HepG2 (cell line): ENCODE data around the gene SH3PXD2A. TPM values are rescaled to one million over a fixed set of nuclear protein-coding genes. Genes with fewer than 3 reads are reported as not detected.

ENCODE experiments used
- ATAC-seq: fragments of 200-7000 bp; cut with Tn5 transposase; 3 replicates; pipeline ENCODE4 v1.9.1; 2020; ENCODE audit warnings: mild to moderate bottlenecking, moderate library complexity
- BruUV-seq: library from RNA; stranded (reverse); fragments of 400-500 nt; replicated peaks from 2 replicates; lab custom pipeline; 2021; lab: Mats Ljungman, UMichigan
- CTCF ChIA-PET: fragments of 300-600 bp; formaldehyde crosslinking; extraction: SDS; loops from one replicate; lab custom pipeline; 2021; ENCODE audit warnings: low total read pairs, inconsistent platforms, low intra/inter-chr PET ratio; lab: Yijun Ruan, JAX
- POLR2A ChIA-PET: fragments of 350-600 bp; sonication (Branson Sonifier 250); formaldehyde crosslinking; loops from one replicate; lab custom pipeline; 2020; ENCODE audit warnings: antibody characterized with exemption, inconsistent platforms; lab: Yijun Ruan, JAX
- DNase-seq: peaks from one replicate; pipeline ENCODE4 v3.0.0-alpha.2; 2015; ENCODE audit warnings: low spot score
- FAIRE-seq: peaks from 3 replicates; lab custom pipeline; 2011; peaks lifted over from hg19 to GRCh38; lab: Jason Lieb, UNC
- H2AFZ ChIP-seq: one replicate; pipeline ENCODE4 v1.6.1; 2011; ENCODE audit warnings: low read length, inconsistent platforms
- H3K27ac ChIP-seq: fragments of 300-600 bp; 3 replicates; pipeline ENCODE4 v1.8.0; 2011; ENCODE audit warnings: mixed run types, mild to moderate bottlenecking, mixed read lengths, low read length, inconsistent platforms; ENCODE audit not compliant: insufficient read depth; ENCODE audit errors: extremely low read length
- H3K27me3 ChIP-seq, 2 experiments: fragments of 200-600 bp in 1 of 2; 2 replicates in 1 of 2; 3 replicates in 1 of 2; pipeline versions ENCODE4 v1.6.0 to v1.8.0; 2011; ENCODE audit warnings: low read length in 2 of 2, mild to moderate bottlenecking in 2 of 2, moderate library complexity in 2 of 2, inconsistent platforms in 1 of 2; ENCODE audit not compliant: insufficient read depth in 2 of 2, control insufficient read depth in 1 of 2
- H3K36me3 ChIP-seq, 2 experiments: fragments of 200-600 bp in 1 of 2; replicated peaks in 1 of 2; 2 replicates in 1 of 2; 3 replicates in 1 of 2; pipeline versions ENCODE4 v1.5.1 to v1.8.0; 2011; ENCODE audit warnings: low read length in 2 of 2, inconsistent platforms in 1 of 2; ENCODE audit not compliant: insufficient read depth in 2 of 2, control insufficient read depth in 1 of 2
- H3K4me1 ChIP-seq: 2 replicates; pipeline ENCODE4 v1.5.1; 2012; ENCODE audit warnings: low read length, inconsistent platforms; ENCODE audit not compliant: insufficient read depth
- H3K4me2 ChIP-seq: 2 replicates; pipeline ENCODE4 v1.6.0; 2011; ENCODE audit warnings: low read depth, low read length, inconsistent platforms
- H3K4me3 ChIP-seq, 3 experiments: fragments of 200-600 bp in 1 of 3; sonication (generic), shearing (Covaris generic) in 1 of 3; replicated peaks in 1 of 3; 2 replicates each; pipeline ENCODE4 v1.5.1; 2011 to 2016; ENCODE audit warnings: low read length in 3 of 3, inconsistent platforms in 2 of 3, low read depth in 2 of 3, mild to moderate bottlenecking in 2 of 3, control low read depth in 1 of 3, mixed read lengths in 1 of 3; ENCODE audit not compliant: insufficient read depth in 1 of 3
- H3K79me2 ChIP-seq: one replicate; pipeline ENCODE4 v1.6.1; 2011; ENCODE audit warnings: low read length, inconsistent platforms; ENCODE audit not compliant: insufficient read depth
- H3K9ac ChIP-seq: 2 replicates; pipeline ENCODE4 v1.6.0; 2011; ENCODE audit warnings: mild to moderate bottlenecking, low read depth, low read length, inconsistent platforms; ENCODE audit not compliant: insufficient read depth
- H3K9me3 ChIP-seq: 2 replicates; pipeline ENCODE4 v1.5.1; 2012; ENCODE audit warnings: mild to moderate bottlenecking, low read length
- H4K20me1 ChIP-seq: 2 replicates; pipeline ENCODE4 v1.6.0; 2011; ENCODE audit warnings: inconsistent platforms, mild to moderate bottlenecking, low read length, moderate library complexity; ENCODE audit not compliant: insufficient read depth
- FOXP4 ChIP-seq: sonication (generic); formaldehyde crosslinking; IDR thresholded peaks from 2 replicates; pipeline ENCODE4 v1.4.0; 2020; ENCODE audit warnings: missing genetic modification reagents
- HNRNPL ChIP-seq: fragments of 200-400 bp; formaldehyde crosslinking; IDR thresholded peaks from 2 replicates; pipeline ENCODE4 v1.6.1; 2017; ENCODE audit warnings: mild to moderate bottlenecking, low read depth, low read length
- HOXA7 ChIP-seq: sonication (generic); formaldehyde crosslinking; IDR thresholded peaks from 2 replicates; pipeline ENCODE4 v1.8.1; 2022; ENCODE audit warnings: mild to moderate bottlenecking, missing genetic modification reagents, moderate library complexity
- JDP2 ChIP-seq: sonication (generic); formaldehyde crosslinking; IDR thresholded peaks from 2 replicates; pipeline ENCODE4 v1.8.1; 2022; ENCODE audit warnings: missing genetic modification reagents, borderline replicate concordance
- PREB ChIP-seq: sonication (generic); formaldehyde crosslinking; IDR thresholded peaks from 2 replicates; pipeline ENCODE4 v1.4.0; 2020; ENCODE audit warnings: missing genetic modification reagents
- REL ChIP-seq: sonication (generic); formaldehyde crosslinking; conservative IDR thresholded peaks from 2 replicates; pipeline ENCODE4 v1.8.0; 2022; ENCODE audit warnings: mild to moderate bottlenecking, missing genetic modification reagents, moderate library complexity
- SMARCC2 ChIP-seq: fragments of 450-650 bp; IDR thresholded peaks from 2 replicates; pipeline ENCODE4 v1.6.1; 2017; ENCODE audit warnings: antibody characterized with exemption, mild to moderate bottlenecking
- TFAP4 ChIP-seq: sonication (generic); IDR thresholded peaks from 2 replicates; pipeline ENCODE4 v1.6.1; 2016; ENCODE audit warnings: low read depth, borderline replicate concordance
- ZBTB33 ChIP-seq: sonication (generic); formaldehyde crosslinking; IDR thresholded peaks from 2 replicates; pipeline ENCODE4 v1.4.0; 2020; ENCODE audit warnings: missing genetic modification reagents
- ZMAT3 ChIP-seq: sonication (generic); formaldehyde crosslinking; conservative IDR thresholded peaks from 2 replicates; pipeline ENCODE4 v1.7.0; 2021; ENCODE audit warnings: missing genetic modification reagents
- ZNF530 ChIP-seq: sonication (generic); formaldehyde crosslinking; IDR thresholded peaks from 2 replicates; pipeline ENCODE4 v1.5.0; 2020; ENCODE audit warnings: low read depth, mild to moderate bottlenecking, missing genetic modification reagents
- ZNF570 ChIP-seq: sonication (generic); formaldehyde crosslinking; IDR thresholded peaks from 2 replicates; pipeline ENCODE4 v1.4.0; 2020; ENCODE audit warnings: mild to moderate bottlenecking, missing genetic modification reagents, borderline replicate concordance
- ZNF580 ChIP-seq: IDR thresholded peaks from 2 replicates; pipeline ENCODE4 v1.6.1; 2016; ENCODE audit warnings: low read depth, borderline replicate concordance
- ZNF7 ChIP-seq: IDR thresholded peaks from 2 replicates; pipeline ENCODE4 v1.6.1; 2016; ENCODE audit warnings: missing biosample characterization, missing genetic modification reagents
- ZSCAN30 ChIP-seq: sonication (generic); formaldehyde crosslinking; IDR thresholded peaks from 2 replicates; pipeline ENCODE4 v1.5.0; 2020; ENCODE audit warnings: mild to moderate bottlenecking, missing genetic modification reagents
- WGBS: methylation state at CpG from one replicate; pipeline ENCODE4 v1.1.6; 2017; ENCODE audit warnings: low lambda C conversion rate; 5-methylcytosine and 5-hydroxymethylcytosine counted together
- in situ Hi-C: cut with HindIII; loops from 2 replicates; pipeline ENCODE4 v1.10.0; 2017; ENCODE audit warnings: low pct_unique_long_range_greater_than_20kb; ENCODE audit not compliant: extremely low pct_ligation_motif_present
- intact Hi-C: fragments of 100-400 bp; cut with micrococcal nuclease; formaldehyde crosslinking; loops from one replicate; pipeline ENCODE4 v1.10.0; 2022; ENCODE audit not compliant: unreplicated experiment
- polyA plus RNA-seq, 8 experiments: library from polyadenylated mRNA; depleted of rRNA in 3 of 8; stranded (reverse) in 7 of 8; unstranded in 1 of 8; fragments of >200 nt; fragmentation: Illumina TruSeq in 4 of 8; extraction: Trizol in 4 of 8; gene quantifications; 2 replicates each; pipeline versions ENCODE4 v1.2.1 to v1.2.3, GENCODE V29; 2011 to 2016; ENCODE audit warnings: low read depth in 4 of 8, missing spikeins in 1 of 8, mixed read lengths in 1 of 8; ENCODE audit not compliant: insufficient read depth in 1 of 8
- total RNA-seq, 5 experiments: library from RNA; depleted of rRNA; stranded (reverse); fragments of >200 nt; fragmentation: Illumina TruSeq; extraction: Trizol; gene quantifications; 2 replicates each; pipeline ENCODE4 v1.2.3, GENCODE V29; 2016; ENCODE audit warnings: low read depth in 1 of 5
- TF ChIP-seq, protein P1 (sequence below): IDR thresholded peaks from 2 replicates; pipeline ENCODE4 v1.6.1; 2016; ENCODE audit warnings: missing genetic modification reagents, missing compliant biosample characterization

Gene SH3PXD2A
- total and polyA plus RNA-seq, 2 of the 13 experiments (the other 11 are each of a cell fraction or from before 2014, with no cell fraction given) = 11.1 to 11.3 TPM

GRCh38 chr10:103772096-103772845, 83.1 kb downstream of the SH3PXD2A start:
- Histone ChIP-seq H3K79me2 (peaks cover 3% of the 10 kb centered on the region), H3K27ac (no peak overlapping the region), H2AFZ (no peak overlapping the region), H3K9ac (no peak overlapping the region), H3K4me1 (peaks cover 5% of the 10 kb centered on the region; the same call in 1 of the 2 replicates), H4K20me1 (0 out of 2 replicates have a peak, but pooled peaks cover 3% of the 10 kb centered on the region), H3K9me3 (no peaks in the 10 kb centered on the region), H3K4me3 (no peak overlapping the region), H3K36me3 (peaks cover 19 to 26% of the 10 kb centered on the region in 2 experiments; a peak in 4 of 5 replicates), H3K27me3 (no peaks in the 10 kb centered on the region), H3K4me2 (no peak overlapping the region)
- DNase-seq (no peak), ATAC-seq (no peak), FAIRE-seq (no peak)
- POLR2A ChIA-PET = no interaction called here
- in situ Hi-C loops (no loop called here), intact Hi-C loops (no loop called here)
- BruUV-seq = no TSS peak
- CTCF ChIA-PET = no interaction called here
- WGBS = 98% methylated on average over 17 of the region's 28 CpGs
- no peak for TF ChIP-seq HNRNPL
- no peak for TF ChIP-seq ZNF7 (CRISPR knock-in tag)
- TF ChIP-seq ZBTB33 (CRISPR knock-in tag) = no peak
- TF ChIP-seq HOXA7 (CRISPR knock-in tag) = no peak
- no peak for TF ChIP-seq FOXP4 (CRISPR knock-in tag)
- no peak for TF ChIP-seq ZNF570
- no peak for TF ChIP-seq JDP2 (CRISPR knock-in tag)
- no peak for TF ChIP-seq ZNF580 (CRISPR knock-in tag)
- TF ChIP-seq, protein P1, sequence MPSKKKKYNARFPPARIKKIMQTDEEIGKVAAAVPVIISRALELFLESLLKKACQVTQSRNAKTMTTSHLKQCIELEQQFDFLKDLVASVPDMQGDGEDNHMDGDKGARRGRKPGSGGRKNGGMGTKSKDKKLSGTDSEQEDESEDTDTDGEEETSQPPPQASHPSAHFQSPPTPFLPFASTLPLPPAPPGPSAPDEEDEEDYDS (CRISPR knock-in tag) = no peak
- no peak for TF ChIP-seq PREB (CRISPR knock-in tag)
- TF ChIP-seq TFAP4 = no peak
- no peak for TF ChIP-seq ZMAT3 (CRISPR knock-in tag)
- no peak for TF ChIP-seq ZSCAN30 (CRISPR knock-in tag)
- no peak for TF ChIP-seq SMARCC2
- no peak for TF ChIP-seq REL (CRISPR knock-in tag)
- no peak for TF ChIP-seq ZNF530 (CRISPR knock-in tag)
